Upper lobe of left lung (tissue), 4 donors: ENCODE data around the gene LDB2.

Experiments used
- CTCF ChIP-seq, 6 experiments: fragments of 450-650 bp in 4 of 6; fragments of 200-600 bp in 2 of 6; sonication (generic) in 2 of 6; IDR thresholded peaks; one replicate each; pipeline ENCODE4 v1.5.1; 2016 to 2019; ENCODE audit warnings: antibody characterized with exemption in 6 of 6
- POLR2AphosphoS5 ChIP-seq, 2 donors: sonication (generic); formaldehyde crosslinking; IDR thresholded peaks; one replicate each; pipeline ENCODE4 v1.5.1; 2017; ENCODE audit warnings: antibody characterized with exemption in 2 of 2

DNA sequence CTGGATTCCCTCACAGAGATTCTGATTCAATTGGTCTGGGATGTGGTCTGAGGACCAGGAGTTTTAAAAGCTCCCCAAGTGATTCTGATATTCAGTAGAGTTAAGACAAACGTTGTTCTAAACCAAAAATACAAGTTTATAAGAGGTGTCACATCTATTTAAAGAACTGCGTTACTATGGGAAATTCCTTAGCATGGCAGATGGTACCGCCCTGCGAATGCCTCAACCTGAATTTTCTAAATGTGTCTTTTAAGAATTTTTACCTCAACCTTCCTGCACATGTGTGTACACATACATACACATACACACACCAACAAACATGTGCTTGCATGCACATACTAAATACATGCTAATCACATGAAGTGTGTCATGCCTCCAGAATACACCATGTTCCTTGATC, 343.3 kb downstream of the LDB2 start:
- no peak for TF ChIP-seq CTCF (IDR thresholded peaks at IDR 0.05)
- no peak for TF ChIP-seq POLR2AphosphoS5 (IDR thresholded peaks at IDR 0.05)
